ENCODE measurements around the gene CEP83. TPM values are rescaled to one million over a fixed set of nuclear protein-coding genes. Genes with fewer than 3 reads are reported as not detected.
A peak's percentile ranks its signal among the peaks of the same experiment; 100 is the strongest.
"Not testable (repeated sequence)": the region's sequence is repeated elsewhere in the genome, so short reads cannot be mapped to it uniquely, and the experiment has no call there.

The CEP83 gene
- total RNA-seq, 1 donor from 2014 or later: 37.7 TPM

DNA sequence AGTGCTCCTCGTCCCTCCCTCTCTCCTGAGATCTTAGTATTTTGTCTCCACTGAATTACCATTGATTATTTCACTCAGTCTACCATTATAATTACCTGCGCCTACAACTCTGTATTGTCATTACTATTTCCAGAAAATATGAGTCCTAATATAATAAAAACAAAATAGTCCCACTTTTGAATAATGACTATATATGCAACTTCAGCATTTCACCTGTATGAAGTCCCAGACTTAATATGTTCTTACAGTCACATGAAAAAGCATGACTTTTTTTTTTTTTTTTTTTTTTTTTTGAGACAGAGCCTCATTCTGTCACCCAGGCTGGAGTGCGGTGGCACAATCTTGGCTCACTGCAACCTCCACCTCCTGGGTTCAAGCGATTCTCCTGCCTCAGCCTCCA is 63.7 kb downstream of the CEP83 start:
- H3K4me1 Mint-ChIP-seq (ENCODE audit: low read depth); H3K4me3 Mint-ChIP-seq; H3K27ac Mint-ChIP-seq; H3K27me3 Mint-ChIP-seq (ENCODE audit: insufficient read depth); intact Hi-C loops (cut with micrococcal nuclease); DNase-seq (ENCODE audit: low spot score): not testable (repeated sequence)
- Mint-ChIP-seq H3K36me3 (ENCODE audit: low read depth) (peaks cover 43% of the 10 kb centered on the region), H3K9me3 (peaks cover 34% of the 10 kb centered on the region)

DNA sequence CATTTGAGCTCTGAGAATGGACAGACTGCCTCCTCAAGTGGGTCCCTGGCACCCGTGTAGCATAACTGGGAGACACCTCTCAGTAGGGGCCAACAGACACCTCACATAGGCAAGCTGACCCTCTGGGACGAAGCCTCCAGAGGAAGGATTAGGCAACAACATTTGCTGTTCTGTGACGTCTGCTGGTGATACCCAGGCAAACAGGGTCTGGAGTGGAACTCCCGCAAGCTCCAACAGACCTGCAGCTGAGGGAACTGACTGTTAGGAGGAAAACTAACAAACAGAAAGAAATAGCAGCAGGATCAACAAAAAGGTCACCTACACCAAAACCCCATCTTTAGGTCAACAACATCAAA is 69.6 kb downstream of the CEP83 start:
- Mint-ChIP-seq H3K9me3 (peaks cover 27% of the 10 kb centered on the region), H3K4me1 (ENCODE audit: low read depth) (no peaks in the 10 kb centered on the region), H3K27ac (no peak overlapping the region), H3K36me3 (ENCODE audit: low read depth) (peaks cover 27% of the 10 kb centered on the region), H3K27me3 (ENCODE audit: insufficient read depth) (no peaks in the 10 kb centered on the region), H3K4me3 (no peak overlapping the region)
- no peak for DNase-seq (ENCODE audit: low spot score)
- intact Hi-C loops (cut with micrococcal nuclease): no loop called here

DNA sequence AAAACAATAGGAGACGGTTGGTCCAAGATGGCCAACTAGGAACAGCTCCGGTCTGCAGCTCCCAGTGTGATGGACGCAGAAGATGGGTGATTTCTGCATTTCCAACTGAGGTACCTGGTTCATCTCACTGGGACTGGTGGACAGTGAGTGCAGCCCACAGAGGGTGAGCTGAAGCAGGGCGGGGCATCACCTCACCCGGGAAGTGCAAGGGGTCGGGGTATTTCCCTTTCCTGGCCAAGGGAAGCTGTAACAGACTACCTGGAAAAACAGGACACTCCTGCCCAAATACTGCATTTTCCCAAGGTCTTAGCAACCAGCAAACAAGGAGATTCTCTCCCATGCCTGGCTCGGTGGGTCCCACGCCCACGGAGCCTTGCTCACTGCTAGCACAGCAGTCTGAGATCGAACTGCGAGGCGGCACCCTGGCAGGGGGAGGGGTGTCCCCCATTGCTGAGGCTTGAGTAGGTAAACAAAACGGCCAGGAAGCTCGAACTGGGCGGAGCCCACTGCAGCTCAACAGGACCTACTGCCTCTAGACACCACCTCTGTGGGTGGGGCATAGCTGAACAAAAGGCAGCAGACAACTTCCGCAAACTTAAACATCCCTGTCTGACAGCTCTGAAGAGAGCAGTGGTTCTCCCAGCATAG is 70.1 kb downstream of the CEP83 start:
- intact Hi-C loops (cut with micrococcal nuclease); H3K4me3 Mint-ChIP-seq; DNase-seq (ENCODE audit: low spot score); H3K4me1 Mint-ChIP-seq (ENCODE audit: low read depth); H3K27ac Mint-ChIP-seq; H3K27me3 Mint-ChIP-seq (ENCODE audit: insufficient read depth): not testable (repeated sequence)
- Mint-ChIP-seq H3K9me3 (peaks cover 32% of the 10 kb centered on the region), H3K36me3 (ENCODE audit: low read depth) (peaks cover 32% of the 10 kb centered on the region)

GRCh38 chr12:94386422-94386821 is 73.2 kb downstream of the CEP83 start:
- H3K27ac Mint-ChIP-seq: no peak overlapping the region
- H3K27me3 Mint-ChIP-seq (ENCODE audit: insufficient read depth): no peaks in the 10 kb centered on the region
- peaks cover 48% of the 10 kb centered on the region for H3K9me3 Mint-ChIP-seq
- no peak for DNase-seq (ENCODE audit: low spot score)
- H3K4me1 Mint-ChIP-seq (ENCODE audit: low read depth): peaks cover 10% of the 10 kb centered on the region
- intact Hi-C loops (cut with micrococcal nuclease): no loop called here
- peaks cover 39% of the 10 kb centered on the region for H3K36me3 Mint-ChIP-seq (ENCODE audit: low read depth)
- no peak overlapping the region for H3K4me3 Mint-ChIP-seq

GRCh38 chr12:94384030-94384429 is 75.6 kb downstream of the CEP83 start:
- no peak overlapping the region for H3K4me3 Mint-ChIP-seq
- peaks cover 46% of the 10 kb centered on the region for H3K36me3 Mint-ChIP-seq (ENCODE audit: low read depth)
- H3K4me1 Mint-ChIP-seq (ENCODE audit: low read depth): peaks cover 34% of the 10 kb centered on the region
- H3K27me3 Mint-ChIP-seq (ENCODE audit: insufficient read depth): no peaks in the 10 kb centered on the region
- peak overlapping the region; percentile 25 for H3K27ac Mint-ChIP-seq
- H3K9me3 Mint-ChIP-seq: peaks cover 42% of the 10 kb centered on the region
- intact Hi-C loops (cut with micrococcal nuclease): loop anchor here (1.0 kb wide), 1 partner anchor 12 kb away; no protein-coding TSS in a partner anchor
- no peak for DNase-seq (ENCODE audit: low spot score)

DNA sequence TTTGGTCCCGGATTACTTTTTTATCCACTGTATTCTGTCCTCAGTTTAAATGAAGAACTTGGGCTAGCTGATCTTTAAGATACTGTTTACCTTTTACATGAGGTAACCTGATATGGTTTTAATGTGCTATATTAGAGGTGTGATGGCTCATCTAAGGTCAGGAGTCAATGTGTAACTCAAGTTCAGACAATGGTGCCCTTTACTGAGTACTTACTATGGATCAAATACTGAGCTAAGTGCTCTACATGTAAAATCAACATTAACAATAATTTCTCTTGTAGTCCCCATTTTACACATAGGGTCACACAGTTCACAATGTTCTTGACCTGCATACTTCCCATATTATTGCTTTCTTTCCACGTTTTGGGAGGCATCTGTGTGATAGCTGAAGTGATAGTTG is 79.2 kb downstream of the CEP83 start:
- intact Hi-C loops (cut with micrococcal nuclease): loop anchor here (1.0 to 2.0 kb wide), 2 partner anchors 8 to 76 kb away; no protein-coding TSS in a partner anchor
- Mint-ChIP-seq H3K4me3 (peak overlapping the region; percentile 49), H3K27me3 (ENCODE audit: insufficient read depth) (no peaks in the 10 kb centered on the region), H3K4me1 (ENCODE audit: low read depth) (peaks cover 54% of the 10 kb centered on the region), H3K9me3 (peaks cover 25% of the 10 kb centered on the region), H3K27ac (peak overlapping the region; percentile 84), H3K36me3 (ENCODE audit: low read depth) (peaks cover 54% of the 10 kb centered on the region)
- no peak for DNase-seq (ENCODE audit: low spot score)

- DNase-seq (ENCODE audit: low spot score): peak; percentile 2
- Mint-ChIP-seq H3K4me3 (peak overlapping the region; percentile 3), H3K36me3 (ENCODE audit: low read depth) (peaks cover 52% of the 10 kb centered on the region), H3K27me3 (ENCODE audit: insufficient read depth) (no peaks in the 10 kb centered on the region), H3K4me1 (ENCODE audit: low read depth) (peaks cover 58% of the 10 kb centered on the region), H3K9me3 (peaks cover 16% of the 10 kb centered on the region), H3K27ac (peak overlapping the region; percentile 79)
- intact Hi-C loops (cut with micrococcal nuclease): loop anchor here (1.0 to 10.0 kb wide), 5 partner anchors 7 to 265 kb away; no protein-coding TSS in a partner anchor
Observed at GRCh38 chr12:94379479-94380113, 80.1 kb downstream of the CEP83 start.

GRCh38 chr12:94377599-94377998 is 82.1 kb downstream of the CEP83 start:
- H3K9me3 Mint-ChIP-seq: no peaks in the 10 kb centered on the region
- peaks cover 66% of the 10 kb centered on the region for H3K4me1 Mint-ChIP-seq (ENCODE audit: low read depth)
- no peak overlapping the region for H3K4me3 Mint-ChIP-seq
- intact Hi-C loops (cut with micrococcal nuclease): loop anchor here (10.0 kb wide), 1 partner anchor 267 kb away; no protein-coding TSS in a partner anchor
- no peak for DNase-seq (ENCODE audit: low spot score)
- H3K27ac Mint-ChIP-seq: no peak overlapping the region
- H3K27me3 Mint-ChIP-seq (ENCODE audit: insufficient read depth): no peaks in the 10 kb centered on the region
- peaks cover 50% of the 10 kb centered on the region for H3K36me3 Mint-ChIP-seq (ENCODE audit: low read depth)

DNA sequence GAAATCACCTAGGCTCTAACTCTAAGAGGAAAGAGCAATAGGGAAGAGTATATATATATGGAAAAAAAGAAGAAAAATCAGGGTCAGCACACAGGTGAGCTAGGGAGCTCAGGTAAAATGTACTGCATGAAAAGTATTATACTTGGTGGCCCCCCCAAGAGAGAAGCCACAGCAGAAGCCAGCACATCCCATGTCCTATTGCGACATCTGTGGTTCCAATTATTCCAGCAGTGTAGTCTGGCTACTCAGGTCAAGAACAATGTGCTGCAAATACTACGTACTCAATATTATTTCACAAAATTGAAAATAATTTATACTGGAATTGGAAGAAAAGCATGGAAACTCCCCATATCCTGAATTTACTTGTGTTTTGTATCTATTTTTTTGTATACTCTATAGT is 85.5 kb downstream of the CEP83 start:
- H3K4me3 Mint-ChIP-seq: no peak overlapping the region
- intact Hi-C loops (cut with micrococcal nuclease): loop anchor here (10.0 kb wide), 1 partner anchor 271 kb away; no protein-coding TSS in a partner anchor
- H3K27me3 Mint-ChIP-seq (ENCODE audit: insufficient read depth): no peaks in the 10 kb centered on the region
- no peak for DNase-seq (ENCODE audit: low spot score)
- peaks cover 43% of the 10 kb centered on the region for H3K36me3 Mint-ChIP-seq (ENCODE audit: low read depth)
- H3K4me1 Mint-ChIP-seq (ENCODE audit: low read depth): peaks cover 56% of the 10 kb centered on the region
- no peak overlapping the region for H3K27ac Mint-ChIP-seq
- H3K9me3 Mint-ChIP-seq: peaks cover 5% of the 10 kb centered on the region

GRCh38 chr12:94372461-94372860 is 87.2 kb downstream of the CEP83 start:
- H3K27ac Mint-ChIP-seq: peak overlapping the region; percentile 78
- no peak for DNase-seq (ENCODE audit: low spot score)
- peak overlapping the region; percentile 37 for H3K4me3 Mint-ChIP-seq
- intact Hi-C loops (cut with micrococcal nuclease): loop anchor here (1.0 to 10.0 kb wide), 13 partner anchors 8 to 731 kb away; partner anchors contain the start of gene PLXNC1
- peaks cover 5% of the 10 kb centered on the region for H3K9me3 Mint-ChIP-seq
- no peaks in the 10 kb centered on the region for H3K27me3 Mint-ChIP-seq (ENCODE audit: insufficient read depth)
- peaks cover 58% of the 10 kb centered on the region for H3K4me1 Mint-ChIP-seq (ENCODE audit: low read depth)
- peaks cover 47% of the 10 kb centered on the region for H3K36me3 Mint-ChIP-seq (ENCODE audit: low read depth)

DNA sequence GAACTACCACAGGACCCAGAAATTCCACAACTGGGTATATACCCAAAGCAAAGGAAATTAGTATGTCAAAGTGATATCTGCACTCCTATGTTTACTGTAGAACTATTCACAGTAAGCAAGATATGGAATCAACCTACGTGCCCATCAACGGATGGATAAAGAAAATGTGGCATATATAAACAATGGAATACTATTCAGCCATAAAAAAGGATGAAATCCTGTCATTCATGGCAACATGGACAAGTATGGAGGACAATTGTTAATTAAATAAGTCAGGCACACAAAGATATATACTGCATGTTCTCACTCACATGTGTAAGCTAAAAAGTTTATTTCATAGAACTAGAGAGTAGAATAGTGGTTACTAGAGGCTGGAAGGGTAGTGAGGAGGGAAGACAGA is 97.0 kb downstream of the CEP83 start:
- no peak overlapping the region for H3K27ac Mint-ChIP-seq

GRCh38 chr12:94359761-94360160 is 99.9 kb downstream of the CEP83 start:
- intact Hi-C loops (cut with micrococcal nuclease): no loop called here
- Mint-ChIP-seq H3K9me3 (peaks cover 60% of the 10 kb centered on the region), H3K4me3 (no peak overlapping the region), H3K27me3 (ENCODE audit: insufficient read depth) (no peaks in the 10 kb centered on the region), H3K36me3 (ENCODE audit: low read depth) (peaks cover 52% of the 10 kb centered on the region), H3K27ac (no peak overlapping the region), H3K4me1 (ENCODE audit: low read depth) (no peaks in the 10 kb centered on the region)
- DNase-seq (ENCODE audit: low spot score): no peak

More for the DNA sequence above, 97.0 kb downstream of the CEP83 start:
- no peak for DNase-seq (ENCODE audit: low spot score)
- intact Hi-C loops (cut with micrococcal nuclease): no loop called here
- H3K36me3 Mint-ChIP-seq (ENCODE audit: low read depth): peaks cover 45% of the 10 kb centered on the region
- no peak overlapping the region for H3K4me3 Mint-ChIP-seq
- peaks cover under 1% of the 10 kb centered on the region for H3K4me1 Mint-ChIP-seq (ENCODE audit: low read depth)
- peaks cover 49% of the 10 kb centered on the region for H3K9me3 Mint-ChIP-seq
- H3K27me3 Mint-ChIP-seq (ENCODE audit: insufficient read depth): no peaks in the 10 kb centered on the region

GRCh38 chr12:94353130-94353529 is 106.5 kb downstream of the CEP83 start:
- peaks cover 76% of the 10 kb centered on the region for H3K9me3 Mint-ChIP-seq
- no peak overlapping the region for H3K4me3 Mint-ChIP-seq
- H3K27me3 Mint-ChIP-seq (ENCODE audit: insufficient read depth): no peaks in the 10 kb centered on the region
- H3K36me3 Mint-ChIP-seq (ENCODE audit: low read depth): peaks cover 66% of the 10 kb centered on the region
- no peak for DNase-seq (ENCODE audit: low spot score)
- peak overlapping the region; percentile 41 for H3K27ac Mint-ChIP-seq
- H3K4me1 Mint-ChIP-seq (ENCODE audit: low read depth): no peaks in the 10 kb centered on the region
- intact Hi-C loops (cut with micrococcal nuclease): loop anchor here (1.0 to 5.0 kb wide), 2 partner anchors 19 to 36 kb away; no protein-coding TSS in a partner anchor
